Neural cell (in vitro differentiated cells): ENCODE data around the gene BRIP1. TPM values are rescaled to one million over a fixed set of nuclear protein-coding genes. Genes with fewer than 3 reads are reported as not detected.

Source experiments
- H2AFZ ChIP-seq: fragments of 200-600, 300-800 bp; sonication (generic), shearing (Covaris generic); 2 replicates; pipeline ENCODE4 v1.6.0; 2014; ENCODE audit warnings: low read depth, mild to moderate bottlenecking, antibody characterized with exemption, low read length, moderate library complexity
- H3F3A ChIP-seq: fragments of 200-600 bp; shearing (Covaris generic); 2 replicates; pipeline ENCODE4 v1.6.1; 2016; ENCODE audit warnings: mild to moderate bottlenecking, moderate library complexity, mixed read lengths, antibody characterized with exemption, low read length; ENCODE audit not compliant: insufficient read depth, poor library complexity, severe bottlenecking
- H3K27ac ChIP-seq: fragments of 200-600, 300-800 bp; sonication (generic), shearing (Covaris generic); 2 replicates; pipeline ENCODE4 v1.5.1; 2014; ENCODE audit warnings: mild to moderate bottlenecking, low read length, moderate library complexity
- H3K27me3 ChIP-seq: fragments of 300-800, 200-600 bp; sonication (generic), shearing (Covaris generic); 2 replicates; pipeline ENCODE4 v1.6.0; 2014; ENCODE audit warnings: mild to moderate bottlenecking, low read depth, low read length, moderate library complexity; ENCODE audit not compliant: insufficient read depth
- H3K36me3 ChIP-seq: fragments of 300-800, 200-600 bp; sonication (generic), shearing (Covaris generic); 2 replicates; pipeline ENCODE4 v1.5.1; 2014; ENCODE audit warnings: mild to moderate bottlenecking, antibody characterized with exemption, low read length, moderate library complexity; ENCODE audit not compliant: insufficient read depth
- H3K4me2 ChIP-seq: fragments of 300-800, 200-600 bp; sonication (generic), shearing (Covaris generic); 2 replicates; pipeline ENCODE4 v1.6.0; 2014; ENCODE audit warnings: mild to moderate bottlenecking, low read length
- H3K4me3 ChIP-seq: fragments of 300-800, 200-600 bp; sonication (generic), shearing (Covaris generic); 2 replicates; pipeline ENCODE4 v1.5.1; 2014; ENCODE audit warnings: mild to moderate bottlenecking, low read length, moderate library complexity
- H3K79me2 ChIP-seq: fragments of 200-600 bp; shearing (Covaris generic); replicated peaks from 2 replicates; pipeline ENCODE4 v1.6.0; 2014; ENCODE audit warnings: mild to moderate bottlenecking, low read length, moderate library complexity; ENCODE audit not compliant: insufficient read depth
- H3K9ac ChIP-seq: fragments of 300-800, 200-600 bp; sonication (generic), shearing (Covaris generic); 2 replicates; pipeline ENCODE4 v1.6.1; 2016; ENCODE audit warnings: mild to moderate bottlenecking, low read length, mixed read lengths
- H3K9me2 ChIP-seq: fragments of 200-600 bp; shearing (Covaris generic); 2 replicates; pipeline ENCODE4 v1.6.1; 2016; ENCODE audit warnings: mild to moderate bottlenecking, low read length, mixed read lengths; ENCODE audit not compliant: insufficient read depth
- H3K9me3 ChIP-seq: fragments of 200-600, 300-800 bp; sonication (generic), shearing (Covaris generic); 2 replicates; pipeline ENCODE4 v1.6.1; 2016; ENCODE audit warnings: mild to moderate bottlenecking, mixed run types, low read length, moderate library complexity, mixed read lengths
- H4K20me1 ChIP-seq: fragments of 200-600 bp; shearing (Covaris generic); 2 replicates; pipeline ENCODE4 v1.6.1; 2016; ENCODE audit warnings: mild to moderate bottlenecking, mixed run types; ENCODE audit not compliant: insufficient read depth
- CTCF ChIP-seq: fragments of 450-650 bp; IDR thresholded peaks from 2 replicates; pipeline ENCODE4 v1.5.1; 2014; ENCODE audit warnings: antibody characterized with exemption, mild to moderate bottlenecking, moderate library complexity; ENCODE audit not compliant: poor library complexity, severe bottlenecking
- EP300 ChIP-seq: fragments of 450-650 bp; conservative IDR thresholded peaks from 2 replicates; pipeline ENCODE4 v1.6.1; 2014; ENCODE audit warnings: antibody characterized with exemption, mild to moderate bottlenecking, moderate library complexity; ENCODE audit not compliant: poor library complexity, severe bottlenecking
- EZH2 ChIP-seq: fragments of 200-600, 300-800 bp; shearing (Covaris generic), sonication (generic); IDR thresholded peaks from 2 replicates; pipeline ENCODE4 v1.6.1; 2014; ENCODE audit warnings: antibody characterized with exemption, low read length, borderline replicate concordance, mild to moderate bottlenecking; ENCODE audit not compliant: insufficient read depth, poor library complexity, severe bottlenecking
- MXI1 ChIP-seq: fragments of 450-650 bp; conservative IDR thresholded peaks from 2 replicates; pipeline ENCODE4 v1.6.1; 2014; ENCODE audit warnings: antibody characterized with exemption, mild to moderate bottlenecking; ENCODE audit not compliant: poor library complexity, severe bottlenecking
- POLR2AphosphoS5 ChIP-seq: IDR thresholded peaks from 2 replicates; pipeline ENCODE4 v1.6.1; 2012
- RAD21 ChIP-seq: fragments of 450-650 bp; conservative IDR thresholded peaks from 2 replicates; pipeline ENCODE4 v1.6.1; 2014; ENCODE audit warnings: antibody characterized with exemption, mild to moderate bottlenecking, moderate library complexity
- REST ChIP-seq: IDR thresholded peaks from 2 replicates; pipeline ENCODE4 v1.6.1; 2012; ENCODE audit warnings: borderline replicate concordance
- SMC3 ChIP-seq: fragments of 450-650 bp; conservative IDR thresholded peaks from 2 replicates; pipeline ENCODE4 v1.6.1; 2014; ENCODE audit warnings: antibody characterized with exemption, mild to moderate bottlenecking, moderate library complexity; ENCODE audit not compliant: poor library complexity
- TAF1 ChIP-seq: IDR thresholded peaks from 2 replicates; pipeline ENCODE4 v1.6.1; 2012; ENCODE audit warnings: low read depth
- polyA plus RNA-seq: library from polyadenylated mRNA; depleted of rRNA; stranded (reverse); fragments of >200 nt; gene quantifications from 2 replicates; pipeline ENCODE4 v1.2.3, GENCODE V29; 2014

The BRIP1 gene
- polyA plus RNA-seq, 1 donor from 2014 or later: 0.47 TPM

GRCh38 chr17:61783556-61784304, 79.6 kb downstream of the BRIP1 start:
- Histone ChIP-seq H2AFZ (no peak overlapping the region), H3K4me2 (no peak overlapping the region), H3K9me3 (no peaks in the 10 kb centered on the region), H3K4me3 (no peak overlapping the region), H3F3A (no peaks in the 10 kb centered on the region), H3K9ac (no peak overlapping the region), H3K79me2 (no peaks in the 10 kb centered on the region), H3K27me3 (no peaks in the 10 kb centered on the region), H3K36me3 (no peaks in the 10 kb centered on the region), H4K20me1 (no peaks in the 10 kb centered on the region), H3K27ac (no peak overlapping the region), H3K9me2 (no peaks in the 10 kb centered on the region)
- TF ChIP-seq EP300 (no peak), RAD21 (no peak), POLR2AphosphoS5 (no peak), EZH2 (no peak), REST (no peak), SMC3 (no peak), TAF1 (no peak)

DNA sequence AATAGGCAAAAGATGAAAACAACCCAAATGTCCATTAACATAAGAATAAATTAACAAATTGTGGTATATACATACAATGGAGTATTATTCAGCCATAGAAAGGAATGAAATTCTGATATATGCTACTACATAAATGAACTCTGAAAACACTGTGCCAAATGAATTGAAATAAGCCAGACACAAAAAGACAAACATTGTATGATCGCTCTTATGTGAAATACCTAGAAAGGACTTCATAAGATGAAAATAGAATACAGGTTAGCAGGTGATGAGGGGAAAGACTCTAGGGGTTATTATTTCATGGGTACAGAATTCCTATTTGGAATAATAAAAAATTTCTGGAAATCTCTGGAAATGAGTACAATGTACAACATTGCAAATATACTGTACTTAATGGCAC, 80.2 kb downstream of the BRIP1 start:
- H3K27ac ChIP-seq: no peak overlapping the region
- no peak overlapping the region for H2AFZ ChIP-seq
- H3F3A ChIP-seq: no peaks in the 10 kb centered on the region
- no peaks in the 10 kb centered on the region for H3K27me3 ChIP-seq
- no peaks in the 10 kb centered on the region for H3K9me2 ChIP-seq
- H3K36me3 ChIP-seq: no peaks in the 10 kb centered on the region
- no peak overlapping the region for H3K4me2 ChIP-seq
- H3K4me3 ChIP-seq: no peak overlapping the region
- no peaks in the 10 kb centered on the region for H3K79me2 ChIP-seq
- H3K9ac ChIP-seq: no peak overlapping the region
- TF ChIP-seq SMC3 (no peak), TAF1 (no peak), EZH2 (no peak), MXI1 (no peak), RAD21 (no peak), REST (no peak), CTCF (no peak), POLR2AphosphoS5 (no peak), EP300 (no peak)
- H4K20me1 ChIP-seq: no peaks in the 10 kb centered on the region
- no peaks in the 10 kb centered on the region for H3K9me3 ChIP-seq
